HG02870 (cell line): ENCODE results near the gene CR1.
"Not testable (repeated sequence)": the region's sequence is repeated elsewhere in the genome, so short reads cannot be mapped to it uniquely, and the experiment has no call there.

Experiments used
- ATAC-seq: cut with Tn5 transposase; IDR thresholded peaks from one replicate; pipeline ENCODE4 v1.9.1; 2021; ENCODE audit warnings: mild to moderate bottlenecking, moderate library complexity; ENCODE audit not compliant: unreplicated experiment

Gene CR1

DNA sequence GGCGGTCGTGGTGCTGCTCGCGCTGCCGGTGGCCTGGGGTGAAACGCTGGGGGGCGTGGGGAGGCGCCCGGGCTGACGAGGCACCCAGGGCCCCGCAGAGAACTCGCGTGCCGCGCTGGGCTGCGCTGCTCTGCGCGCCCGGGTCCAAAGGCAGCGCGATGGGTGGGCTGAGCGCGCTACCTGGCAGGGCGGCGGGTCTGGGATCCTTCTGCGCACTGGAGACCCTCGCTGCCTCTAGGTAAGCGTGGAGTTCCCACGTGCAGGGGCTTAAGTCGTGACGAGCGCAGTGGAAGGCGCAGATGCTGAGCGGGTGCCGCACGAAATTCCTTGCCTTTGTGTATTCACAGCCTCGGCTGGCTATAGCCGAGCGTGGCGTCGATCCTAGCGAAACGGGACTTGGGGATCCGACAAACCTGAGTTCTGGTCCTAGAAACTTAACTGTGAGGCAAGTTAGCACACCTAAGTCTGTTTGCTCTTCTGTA lies 173.6 kb downstream of the CR1 start:
- ATAC-seq = no peak

DNA sequence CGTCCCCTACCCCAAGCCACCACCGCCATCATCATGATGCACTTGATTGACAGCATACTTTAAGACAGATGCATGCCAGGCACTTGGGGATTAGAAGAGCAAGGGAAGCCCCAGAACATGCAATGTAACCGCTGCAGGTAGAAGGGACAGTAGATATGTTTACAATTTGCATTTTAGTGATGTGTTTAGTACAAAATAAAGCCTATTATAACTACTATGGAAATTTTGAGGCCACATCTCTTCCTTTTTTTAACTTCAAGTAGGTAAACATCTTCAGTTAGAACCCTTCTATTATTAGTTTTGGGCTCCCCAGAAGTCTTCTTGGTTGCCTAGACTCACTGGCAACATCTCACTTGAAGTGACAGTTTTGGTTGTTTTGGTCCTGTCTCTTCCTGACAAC lies 174.2 kb downstream of the CR1 start:
- peak; percentile 65 for ATAC-seq

- no peak for ATAC-seq
Observed at GRCh38 chr1:207670997-207671396, 175.0 kb downstream of the CR1 start.

DNA sequence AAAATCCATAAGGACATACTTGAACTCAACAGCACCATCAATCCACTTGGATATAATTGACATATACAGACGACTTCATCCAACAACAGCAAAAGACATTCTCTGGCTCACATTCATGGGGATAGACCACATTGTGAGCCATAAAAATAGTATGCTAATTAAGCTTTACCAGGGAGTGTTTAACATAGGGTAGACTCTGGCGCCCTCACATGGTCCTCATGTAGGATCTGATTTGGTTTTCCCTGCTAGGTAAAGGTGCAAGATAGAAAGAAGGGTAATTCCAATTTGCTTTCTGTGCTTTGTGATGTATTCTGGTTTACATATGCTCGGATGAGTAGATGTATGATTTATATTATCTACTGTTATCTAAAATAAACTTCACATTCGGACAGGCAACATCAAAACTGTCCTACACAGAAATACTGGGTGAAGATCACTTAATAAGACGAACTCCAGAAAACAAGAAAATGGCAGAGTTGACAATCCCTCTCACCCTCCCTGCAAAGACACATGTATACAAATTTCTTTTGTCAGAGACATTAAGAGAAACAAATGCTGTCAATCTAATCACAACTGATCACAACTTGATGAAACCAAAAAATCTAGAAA lies 176.7 kb downstream of the CR1 start:
- no peak for ATAC-seq

DNA sequence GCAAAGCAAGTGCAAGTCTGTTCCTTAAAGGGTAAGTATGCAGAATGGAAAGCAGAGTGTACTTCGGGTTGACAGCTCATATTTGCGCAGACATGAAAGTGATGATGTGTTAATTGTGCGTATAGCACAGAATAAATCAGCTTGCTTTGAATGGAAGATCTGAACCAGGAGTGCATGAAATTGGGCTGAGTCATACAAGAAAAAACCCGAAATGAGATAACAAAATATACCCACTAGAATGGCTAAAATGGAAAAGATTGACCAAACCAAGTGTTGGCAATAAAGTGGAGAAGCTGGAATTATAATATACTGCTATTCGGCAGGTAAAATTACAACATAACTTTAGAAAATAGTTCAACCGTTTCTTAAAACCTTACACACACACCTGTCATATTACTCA lies 177.4 kb downstream of the CR1 start:
- no peak for ATAC-seq

- no peak for ATAC-seq
Observed at GRCh38 chr1:207676153-207676552, 180.2 kb downstream of the CR1 start.

GRCh38 chr1:207680590-207681388 lies 184.8 kb downstream of the CR1 start:
- not testable (repeated sequence) for ATAC-seq

DNA sequence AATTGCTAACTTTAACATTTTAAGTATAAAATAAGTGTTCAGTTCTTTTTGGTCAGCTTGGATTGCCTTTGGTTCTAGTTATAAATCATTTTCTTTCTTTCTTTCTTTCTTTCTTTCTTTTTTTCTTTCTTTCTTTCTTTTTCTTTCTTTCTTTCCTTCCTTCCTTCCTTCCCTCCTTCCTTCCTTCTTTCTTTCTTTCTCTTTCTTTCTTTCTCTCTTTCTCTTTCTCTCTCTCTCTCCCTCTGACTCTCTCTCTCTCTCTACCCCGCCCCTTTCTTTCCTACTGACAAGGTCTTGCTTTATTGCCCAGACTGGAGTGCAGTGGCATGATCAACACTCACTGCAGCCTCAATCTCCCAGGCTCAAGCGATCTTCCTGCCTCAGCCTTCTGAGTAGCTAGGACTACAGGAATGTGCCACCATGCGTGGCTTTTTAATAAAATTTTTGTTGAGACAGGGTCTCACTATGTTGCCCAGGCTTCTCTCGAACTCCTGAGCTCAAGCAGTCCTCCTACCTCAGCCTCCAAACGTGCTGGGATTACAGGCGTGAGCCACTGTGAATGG lies 187.0 kb downstream of the CR1 start:
- ATAC-seq = not testable (repeated sequence)

DNA sequence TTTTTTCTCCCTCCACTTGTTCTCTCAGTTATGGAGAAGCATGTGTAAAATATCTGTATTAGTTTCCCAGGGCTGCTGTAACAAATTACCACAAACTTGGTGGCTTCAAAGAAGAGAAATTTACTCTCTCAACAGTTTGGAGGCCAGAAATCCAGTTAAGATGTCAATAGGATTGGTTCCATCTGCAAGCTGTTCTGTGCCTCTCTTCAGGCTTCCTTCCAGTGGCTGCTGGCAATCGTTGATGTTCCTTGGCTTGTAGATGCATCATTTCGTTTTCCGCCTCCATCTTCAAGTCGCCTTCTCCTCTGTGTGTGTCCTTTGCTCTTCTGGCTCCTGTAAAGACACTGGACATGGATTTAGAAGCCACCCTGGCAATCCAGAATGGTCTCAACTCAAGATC lies 194.6 kb downstream of the CR1 start:
- ATAC-seq = not testable (repeated sequence)

DNA sequence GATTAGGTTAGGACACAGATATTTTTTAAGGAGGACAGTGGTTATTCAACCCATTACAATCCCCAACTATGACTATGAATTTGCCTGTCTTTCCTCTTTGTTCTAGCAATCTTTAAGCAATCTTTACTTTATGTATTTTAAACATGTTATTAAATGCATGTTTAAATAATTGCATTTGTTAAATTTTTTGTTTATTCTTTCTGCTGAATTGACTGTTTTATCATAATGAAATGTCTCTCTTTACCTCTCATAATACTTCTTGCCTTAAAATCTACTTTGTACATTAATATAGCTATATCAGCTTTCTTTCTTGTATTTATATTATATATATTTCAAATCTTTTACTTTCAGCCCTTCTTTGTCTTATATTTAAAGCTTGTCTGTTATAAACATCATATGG lies 195.1 kb downstream of the CR1 start:
- no peak for ATAC-seq
